Loucy (cell line): ENCODE data around the gene USP1.

Experiments
- CTCF ChIP-seq: fragments of 200-600 bp; sonication (generic); conservative IDR thresholded peaks from 2 replicates; pipeline ENCODE4 v1.5.1; 2014; ENCODE audit warnings: mild to moderate bottlenecking, antibody characterized with exemption, low read length
- EZH2phosphoT487 ChIP-seq: fragments of 200-600 bp; IDR thresholded peaks from 2 replicates; pipeline ENCODE4 v1.6.1; 2018; ENCODE audit warnings: antibody characterized with exemption, mild to moderate bottlenecking, moderate library complexity, borderline replicate concordance

- TF ChIP-seq CTCF (no peak), EZH2phosphoT487 (no peak)
Measured at GRCh38 chr1:62481681-62482080, 44.8 kb downstream of the USP1 start.
